GM18507 (cell line): ENCODE measurements around the gene BIRC7.
"Not testable (repeated sequence)": the region's sequence is repeated elsewhere in the genome, so short reads cannot be mapped to it uniquely, and the experiment has no call there.

Experiments
- DNase-seq: peaks from one replicate; pipeline ENCODE4 v3.0.0; 2011; ENCODE audit warnings: low read depth; ENCODE audit not compliant: insufficient read length; ENCODE audit errors: extremely low spot score
- FAIRE-seq: peaks from 2 replicates; lab custom pipeline; 2011; peaks lifted over from hg19 to GRCh38; lab: Jason Lieb, UNC

BIRC7 gene

DNA sequence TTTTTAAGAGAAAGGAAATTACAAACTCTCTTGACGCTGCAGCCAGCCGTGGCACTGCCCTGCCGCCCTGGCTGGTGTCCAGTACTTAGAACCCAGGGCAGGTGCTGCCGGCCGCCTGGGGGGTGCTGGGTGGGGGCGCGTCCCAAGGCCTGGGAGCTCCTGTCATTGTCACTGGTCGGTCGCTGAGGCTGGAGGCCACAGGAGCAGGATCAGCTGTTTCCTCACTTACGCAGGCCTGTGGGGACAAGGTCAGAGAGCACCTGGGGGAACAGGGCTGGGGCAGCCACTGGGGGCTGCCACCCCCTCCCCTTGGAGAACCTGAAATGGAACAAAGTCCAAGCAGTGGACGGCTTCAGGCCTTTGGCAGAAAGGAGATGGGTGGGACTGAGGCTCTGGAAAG is 5.6 kb downstream of the BIRC7 start:
- DNase-seq (no peak), FAIRE-seq (no peak)

DNA sequence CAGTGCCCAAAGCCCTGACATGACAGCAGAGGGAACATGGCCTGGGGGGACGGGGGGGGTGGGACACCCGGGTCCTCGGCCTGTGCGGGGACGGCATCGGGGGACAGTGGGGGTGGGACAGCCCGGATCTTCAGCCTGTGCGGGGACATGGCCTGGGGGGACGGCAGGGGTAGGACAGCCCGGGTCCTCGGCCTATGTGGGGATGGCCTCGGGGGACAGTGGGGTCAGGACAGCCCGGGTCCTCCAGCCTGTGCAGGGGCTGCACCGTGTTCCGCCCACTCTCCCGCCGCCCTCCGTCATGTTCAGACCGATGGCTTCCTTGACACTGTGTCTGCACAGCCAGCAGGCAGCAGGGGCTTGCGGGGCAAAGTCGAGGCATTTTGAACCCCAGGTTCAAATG is 7.0 kb downstream of the BIRC7 start:
- FAIRE-seq, result no peak
- DNase-seq, result no peak

DNA sequence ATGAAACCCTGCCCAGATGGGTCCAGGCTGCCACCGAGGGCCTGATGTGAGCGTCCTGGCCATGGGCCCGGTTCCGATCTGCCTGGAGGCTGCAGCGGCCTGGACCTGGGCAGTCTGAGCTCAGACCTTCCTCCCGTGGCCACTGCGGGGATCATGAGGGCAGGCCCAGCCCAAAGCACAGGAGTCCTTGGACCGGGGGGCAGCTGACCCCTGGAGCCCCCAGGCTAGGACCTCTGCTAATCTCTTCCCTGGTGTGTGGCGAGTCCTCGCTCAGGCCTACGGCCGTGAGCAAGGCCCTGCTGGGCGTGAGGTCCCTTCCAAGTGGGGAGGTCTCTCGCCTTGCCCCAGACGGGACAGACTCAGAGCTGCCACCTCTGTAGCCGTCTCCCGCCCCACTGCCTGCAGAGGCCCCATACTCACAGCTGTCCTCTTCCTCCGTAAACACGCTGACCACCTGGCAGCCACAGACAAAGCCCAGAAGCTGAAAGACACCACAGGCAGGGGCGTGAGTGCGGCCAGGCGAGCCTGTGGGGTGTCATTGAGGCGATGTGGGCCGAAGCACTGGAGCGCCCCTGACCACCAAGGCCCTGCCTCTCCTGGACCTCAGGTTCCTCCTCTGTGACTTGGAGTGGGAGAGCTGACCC is 8.0 kb downstream of the BIRC7 start:
- no peak for FAIRE-seq
- DNase-seq, result no peak

DNA sequence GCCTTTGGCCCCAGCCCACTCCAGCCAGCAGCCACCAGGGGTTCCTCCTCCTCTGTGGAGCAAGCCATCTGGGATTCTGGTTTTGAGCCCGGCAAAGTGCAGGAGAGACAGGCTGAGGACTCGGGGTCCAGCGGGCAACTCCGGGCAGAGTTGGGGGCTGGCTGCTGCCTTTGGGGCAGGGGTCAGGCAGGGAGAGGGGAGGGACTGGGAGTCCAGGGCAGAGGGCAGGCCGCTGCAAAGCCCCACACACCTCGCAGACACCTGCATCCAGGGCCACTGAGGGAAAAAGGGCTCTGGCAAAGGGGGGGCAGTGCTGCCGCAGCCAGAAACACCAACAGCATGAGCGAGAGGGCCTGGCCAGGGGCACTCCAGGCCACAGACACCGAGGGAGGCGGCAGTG is 8.8 kb downstream of the BIRC7 start:
- no peak for DNase-seq
- no peak for FAIRE-seq

DNA sequence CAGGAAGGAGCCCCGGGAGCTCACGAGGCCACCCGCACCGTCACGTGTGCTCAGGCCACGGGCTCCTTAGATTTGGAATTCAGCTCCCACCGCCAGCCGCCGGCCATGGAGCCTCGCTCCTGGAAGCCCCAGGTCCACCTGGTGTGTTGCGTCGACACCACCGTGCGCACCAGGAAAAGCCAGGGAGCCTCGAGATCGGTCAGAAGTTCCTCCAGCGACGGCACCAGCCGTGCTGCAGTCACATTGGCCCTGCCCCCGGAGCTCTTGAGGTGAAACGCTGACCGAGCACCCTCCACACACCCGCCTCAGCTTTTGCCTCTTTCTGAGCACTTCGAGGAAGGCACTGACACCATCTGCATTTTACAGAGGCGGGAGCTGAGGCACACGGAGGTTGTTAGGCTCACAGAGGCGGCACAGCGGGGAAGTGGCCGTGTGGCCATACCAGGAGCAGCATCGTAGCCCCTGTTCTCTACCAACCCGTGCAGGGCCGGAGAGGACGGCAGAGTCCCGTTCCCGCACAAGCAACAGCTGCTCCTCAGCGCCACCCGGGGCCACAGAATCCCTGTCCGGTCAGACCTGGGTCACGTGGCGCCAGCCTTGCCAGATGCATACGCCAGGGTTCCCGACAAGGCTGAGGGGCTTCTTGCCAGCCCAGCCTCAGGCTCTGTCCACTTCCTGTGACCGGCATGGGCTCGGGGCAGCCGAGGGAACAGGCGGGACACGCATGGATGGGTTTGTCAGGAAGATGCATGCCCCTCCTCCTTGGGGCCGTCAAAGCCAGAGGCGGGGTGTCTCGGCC is 11.0 kb downstream of the BIRC7 start:
- DNase-seq (no peak), FAIRE-seq (no peak)

DNA sequence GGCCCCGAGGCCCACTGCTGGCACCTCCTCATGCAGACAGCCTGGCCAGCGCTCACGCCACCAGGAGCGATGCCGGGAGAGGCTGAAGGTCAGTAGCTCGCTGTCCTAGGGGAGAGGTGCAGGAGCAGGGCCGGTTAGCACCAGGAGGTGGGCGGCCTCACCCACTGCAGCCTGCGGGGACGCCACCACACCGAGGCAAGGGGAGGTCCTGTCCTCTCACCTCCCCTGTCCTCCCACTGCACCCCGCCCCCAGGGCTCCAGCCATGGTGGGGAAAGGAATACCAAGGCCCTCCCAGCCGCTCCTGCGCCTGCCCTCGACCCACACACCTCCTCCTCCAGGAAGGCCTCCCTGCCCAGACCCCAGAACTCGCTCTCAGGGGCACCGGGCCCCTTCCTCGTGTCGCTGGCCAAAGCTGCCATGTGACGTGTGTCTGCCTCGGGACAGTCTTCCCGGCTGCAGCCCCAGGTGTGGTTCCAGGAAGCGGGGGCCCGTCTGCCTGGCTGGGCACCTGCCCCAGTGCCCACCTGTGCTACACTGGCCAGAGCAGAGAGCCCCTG is 12.0 kb downstream of the BIRC7 start:
- DNase-seq, result no peak
- no peak for FAIRE-seq

DNA sequence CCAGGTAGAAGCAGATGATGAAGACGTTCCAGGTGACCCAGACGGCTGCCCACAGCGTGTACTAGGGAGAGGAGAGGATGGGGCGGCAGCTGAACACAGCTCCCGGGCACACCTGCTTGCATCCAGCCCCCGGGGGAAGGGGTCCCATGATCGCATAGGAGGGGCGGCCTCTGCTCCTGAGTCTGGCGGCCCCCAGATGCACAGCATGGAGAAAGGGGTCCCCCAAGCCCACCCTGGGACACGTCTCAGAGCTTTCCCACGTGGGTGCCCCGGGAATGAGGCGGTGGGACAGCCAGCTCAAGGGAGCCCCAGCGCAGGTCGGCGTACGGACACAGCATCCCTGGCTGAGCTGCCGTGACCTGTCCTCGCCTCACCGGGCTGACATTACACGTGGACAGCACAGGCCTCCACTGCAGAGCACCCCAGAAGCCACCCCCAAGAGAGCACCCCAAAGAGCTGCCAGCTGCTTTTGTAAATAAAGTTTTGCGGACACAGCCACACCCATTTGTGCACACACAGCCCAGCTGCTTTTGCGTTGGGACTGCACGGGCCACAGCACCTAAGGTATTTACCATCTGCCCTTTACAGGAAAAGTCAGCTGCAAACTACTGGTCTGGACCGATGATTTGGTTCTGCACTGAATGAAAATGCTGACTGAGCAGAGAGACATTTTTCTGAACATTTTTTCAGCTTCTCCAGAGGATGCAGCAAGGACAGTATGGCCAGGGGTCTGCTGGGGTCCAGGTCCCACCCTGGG is 13.3 kb downstream of the BIRC7 start:
- DNase-seq (no peak), FAIRE-seq (no peak)

DNA sequence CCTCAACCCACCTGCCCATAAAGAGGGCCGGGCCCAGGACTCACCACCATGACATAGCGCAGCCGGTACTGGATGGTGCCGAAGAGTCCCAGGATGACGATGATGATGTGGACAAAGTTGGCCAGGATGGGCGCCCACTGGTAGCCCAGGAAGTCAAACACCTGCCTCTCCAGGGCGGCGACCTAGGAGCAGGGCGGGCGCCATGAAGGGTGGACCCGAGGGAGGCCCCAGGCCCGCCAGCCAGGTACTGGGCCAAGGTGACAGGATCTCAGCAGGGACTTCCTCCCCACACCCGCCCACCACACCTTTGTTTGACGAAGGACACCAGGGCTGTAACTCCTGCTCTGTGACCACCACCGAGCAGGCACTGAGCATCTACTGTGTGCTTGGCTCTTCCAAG is 14.2 kb downstream of the BIRC7 start:
- FAIRE-seq, result no peak

DNA sequence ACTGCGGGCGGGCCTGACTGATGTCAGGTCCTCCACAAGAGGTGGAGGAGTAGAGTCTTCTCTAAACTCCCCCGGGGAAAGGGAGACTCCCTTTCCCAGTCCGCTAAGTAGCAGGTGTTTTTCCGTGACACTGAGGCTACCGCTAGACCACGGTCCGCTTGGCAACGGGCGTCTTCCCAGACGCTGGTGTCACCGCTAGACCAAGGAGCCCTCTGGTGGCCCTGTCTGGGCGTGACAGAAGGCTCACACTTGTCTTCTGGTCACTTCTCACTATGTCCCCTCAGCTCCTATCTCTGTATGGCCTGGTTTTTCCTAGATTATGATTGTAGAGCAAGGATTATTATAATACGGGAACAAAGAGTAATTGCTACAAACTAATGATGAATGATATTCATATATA is 15.6 kb downstream of the BIRC7 start:
- FAIRE-seq, DNase-seq: not testable (repeated sequence)

More for the DNA sequence above, 14.2 kb downstream of the BIRC7 start:
- no peak for DNase-seq

DNA sequence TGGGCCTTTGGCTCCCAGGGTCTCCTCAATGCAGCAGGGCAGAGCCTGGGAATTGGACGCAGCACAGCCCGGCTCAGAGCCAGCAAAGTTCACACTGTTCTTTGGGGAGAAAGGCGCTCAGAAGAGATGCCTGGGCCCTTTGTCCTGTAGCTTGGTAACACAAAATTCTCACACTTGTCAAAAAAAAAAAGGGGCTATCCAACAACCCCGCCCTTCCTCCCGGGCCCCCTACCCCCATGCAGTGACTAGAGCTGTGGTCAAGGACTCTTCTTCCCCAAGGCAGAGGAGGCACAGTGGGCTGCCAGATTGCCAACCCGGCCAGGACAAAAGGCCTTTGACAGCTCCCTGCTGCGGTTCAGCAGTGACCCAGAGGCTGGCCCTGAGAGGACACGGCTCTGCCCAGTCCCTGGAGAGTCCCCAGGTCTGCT is 16.6 kb downstream of the BIRC7 start:
- no peak for DNase-seq
- no peak for FAIRE-seq

DNA sequence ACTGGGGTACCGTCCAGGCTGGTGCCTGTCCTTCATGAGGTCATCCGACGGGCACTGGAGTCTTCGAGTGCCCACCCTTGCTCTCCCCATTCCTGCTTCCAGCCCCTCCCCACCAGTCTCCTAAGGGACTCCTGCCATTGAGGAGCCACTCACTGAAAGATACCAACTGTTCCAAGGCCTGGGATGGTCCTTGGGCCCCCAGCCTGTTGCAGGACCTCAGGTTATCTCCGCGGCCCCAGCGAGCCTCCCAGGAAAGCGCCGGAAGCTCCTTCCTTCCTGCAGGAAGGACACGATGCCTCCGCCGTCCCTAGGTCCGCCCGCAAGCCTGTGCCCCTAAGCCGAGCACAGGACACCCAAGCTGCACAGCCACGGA is 17.3 kb downstream of the BIRC7 start:
- FAIRE-seq, result no peak
- no peak for DNase-seq

DNA sequence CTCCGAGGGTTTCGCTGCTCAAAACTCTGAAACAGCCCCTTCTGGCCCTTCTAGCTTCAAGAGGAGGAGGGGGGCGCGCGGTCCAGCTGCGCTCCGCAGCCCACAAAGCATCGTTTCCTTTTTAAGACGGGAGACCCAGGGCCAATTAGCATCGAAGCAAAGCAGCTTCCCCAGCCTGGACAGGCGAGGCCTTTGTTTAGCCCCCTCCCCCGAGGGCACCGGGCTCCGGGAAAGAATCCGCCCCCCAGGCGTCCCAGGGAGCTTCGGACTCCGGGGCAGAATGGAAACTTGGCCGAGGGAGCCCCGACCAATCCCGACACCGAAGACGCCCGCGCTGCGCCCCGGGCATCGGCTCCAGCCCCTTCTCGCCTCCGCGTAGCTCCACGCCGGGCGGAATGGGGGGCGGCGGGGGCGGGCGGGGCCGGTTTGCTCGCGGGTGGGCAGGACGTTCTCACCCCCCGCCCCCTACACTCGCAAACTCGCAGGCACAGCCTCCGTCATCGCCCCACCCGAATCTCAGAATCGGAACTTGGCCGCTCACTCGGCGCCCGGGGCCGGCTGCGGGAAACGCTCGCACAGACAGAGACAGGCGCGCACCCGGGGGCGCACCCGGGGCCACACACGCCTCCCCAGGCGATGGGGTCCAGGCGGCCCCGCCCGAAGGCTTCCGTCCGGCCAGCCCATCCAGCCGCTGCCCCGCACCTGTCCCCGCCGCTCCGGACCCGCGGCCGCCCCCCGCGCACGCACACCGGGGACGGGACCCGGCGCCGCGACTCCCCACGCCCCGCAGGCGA is 17.9 kb downstream of the BIRC7 start:
- FAIRE-seq (no peak), DNase-seq (no peak)

DNA sequence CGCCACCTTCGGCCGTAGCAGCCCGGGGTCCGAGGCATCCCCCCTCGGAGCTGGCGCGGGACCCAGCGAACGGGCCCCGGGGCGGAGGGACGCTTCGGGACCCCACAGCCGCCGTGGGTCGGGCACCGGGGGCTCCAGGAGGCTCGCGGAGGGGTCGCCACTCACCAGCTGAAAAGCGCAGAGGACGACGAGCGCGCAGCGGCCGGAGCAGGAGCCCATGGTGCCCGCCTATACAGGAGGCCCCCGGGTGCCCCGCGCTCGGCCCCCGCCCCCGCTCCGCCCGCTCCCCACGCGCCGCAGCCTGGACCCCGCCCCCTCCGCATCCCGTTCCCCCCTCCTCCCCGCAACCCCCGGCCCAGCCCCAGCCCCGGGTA is 18.5 kb downstream of the BIRC7 start, which contains the start of gene NKAIN4:
Gene NKAIN4, minus strand, starts transcription at position 232 of the 374 bp plus-strand sequence. Its CDS starts 13 bp downstream, at position 219.
- DNase-seq, result no peak

DNA sequence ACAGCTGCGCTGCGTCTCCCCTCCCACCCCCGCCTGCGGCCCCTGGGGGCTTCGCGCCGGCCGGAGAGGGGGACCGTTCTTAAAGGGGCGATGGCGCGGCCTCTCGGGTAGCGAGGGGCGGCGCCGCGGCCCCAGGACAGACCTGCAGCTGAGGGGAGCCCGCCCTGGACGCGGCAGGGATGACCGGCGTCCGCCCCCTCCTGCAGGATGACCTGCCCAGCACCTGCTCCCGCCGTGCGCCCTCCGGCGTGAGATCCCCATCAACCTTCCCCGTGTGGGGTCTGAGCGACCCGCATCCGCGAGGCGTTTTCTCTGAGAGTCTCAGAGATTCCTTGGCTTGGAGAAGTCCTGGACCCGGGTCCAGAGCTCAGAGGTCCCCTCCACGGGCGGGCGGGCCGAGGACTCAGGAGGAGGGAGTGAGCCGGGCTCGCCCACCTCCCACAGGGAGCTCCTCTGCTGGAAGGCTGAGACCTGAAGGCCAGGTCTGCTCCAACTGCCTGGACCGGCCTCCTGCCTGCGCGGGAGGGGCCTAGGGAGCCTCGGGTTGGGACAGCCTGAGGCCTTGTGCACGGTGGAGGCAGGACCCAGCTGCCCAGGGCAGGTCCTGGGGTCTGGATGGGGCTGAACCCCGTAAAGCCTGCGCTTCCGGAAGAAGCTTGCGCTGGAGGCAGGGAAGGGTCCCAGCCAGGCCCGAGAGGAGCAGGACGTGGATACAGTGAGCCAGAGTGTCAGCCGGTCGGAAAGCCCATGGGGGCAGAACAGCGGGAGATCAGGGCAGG is 19.1 kb downstream of the BIRC7 start:
- FAIRE-seq (no peak), DNase-seq (no peak)

More for the DNA sequence above, 18.5 kb downstream of the BIRC7 start, which contains the start of gene NKAIN4:
- no peak for FAIRE-seq

DNA sequence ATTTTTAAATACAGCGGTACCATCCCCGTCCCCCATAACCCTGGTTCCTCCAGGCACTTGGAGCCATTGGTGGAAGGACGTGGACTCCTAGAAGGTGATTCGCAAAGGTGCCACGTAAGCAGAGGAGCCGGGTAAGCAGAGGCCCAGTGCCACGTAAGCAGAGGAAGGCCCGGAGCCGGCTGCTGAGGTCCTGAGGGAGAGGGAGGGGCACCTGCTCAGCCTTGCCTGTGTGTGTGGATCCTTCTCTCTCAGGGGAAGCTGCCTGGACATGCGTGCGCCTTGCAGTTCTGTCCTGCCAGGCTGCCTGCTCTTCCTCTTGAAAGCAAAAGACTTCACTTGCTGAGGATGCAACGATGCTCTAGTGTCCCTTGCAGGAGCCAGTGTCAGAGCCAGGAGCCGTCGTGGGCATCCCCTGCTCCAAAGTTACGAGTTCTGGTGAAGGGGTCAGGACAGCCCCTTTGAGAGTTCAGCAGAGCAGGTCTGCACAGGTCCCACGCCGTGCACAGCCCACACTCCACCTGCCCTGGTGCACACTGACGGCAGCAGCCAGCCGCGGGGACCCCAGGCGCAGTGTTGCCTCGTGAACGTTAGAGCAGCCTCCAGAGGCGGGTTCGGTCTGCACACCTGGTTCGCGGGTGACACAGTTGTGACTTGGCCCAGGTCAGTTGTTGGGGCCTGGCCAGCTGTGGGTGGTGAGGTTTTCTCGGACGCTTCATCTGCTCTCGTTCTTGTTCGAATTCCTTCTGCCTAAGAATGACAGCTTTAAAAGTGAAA is 20.4 kb downstream of the BIRC7 start:
- no peak for FAIRE-seq
- no peak for DNase-seq

DNA sequence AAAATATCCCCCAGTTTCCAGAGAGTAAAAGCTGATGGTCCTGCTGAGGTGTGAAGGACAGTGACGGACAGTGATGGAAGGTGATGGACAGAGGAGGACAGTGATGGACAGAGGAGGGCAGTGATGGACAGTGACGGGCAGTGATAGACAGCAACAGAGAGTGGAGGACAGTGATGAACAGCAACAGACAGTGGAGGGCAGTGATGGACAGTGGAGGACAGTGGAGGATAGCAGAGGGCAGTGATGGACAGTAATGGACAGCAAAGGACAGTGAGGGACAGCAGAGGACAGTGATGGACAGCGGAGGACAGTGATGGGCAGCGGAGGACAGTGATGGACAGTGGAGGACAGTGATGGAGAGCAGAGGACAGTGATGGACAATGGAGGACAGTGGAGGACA is 21.2 kb downstream of the BIRC7 start:
- FAIRE-seq (no peak), DNase-seq (no peak)

DNA sequence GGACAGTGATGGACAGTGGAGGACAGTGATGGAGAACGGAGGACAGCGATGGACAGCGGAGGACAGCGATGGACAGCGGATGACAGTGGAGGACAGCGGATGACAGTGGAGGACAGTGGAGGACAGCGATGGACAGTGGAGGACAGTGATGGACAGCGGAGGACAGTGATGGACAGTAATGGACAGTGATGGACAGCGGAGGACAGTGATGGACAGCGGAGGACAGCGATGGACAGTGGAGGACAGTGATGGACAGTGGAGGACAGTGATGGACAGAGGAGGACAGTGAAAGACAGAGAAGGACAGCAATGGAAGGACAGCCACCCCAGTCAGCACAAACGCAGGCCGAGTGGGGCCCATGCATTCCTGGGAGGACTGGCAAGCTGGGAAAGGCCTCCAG is 21.9 kb downstream of the BIRC7 start:
- no peak for FAIRE-seq
- no peak for DNase-seq

DNA sequence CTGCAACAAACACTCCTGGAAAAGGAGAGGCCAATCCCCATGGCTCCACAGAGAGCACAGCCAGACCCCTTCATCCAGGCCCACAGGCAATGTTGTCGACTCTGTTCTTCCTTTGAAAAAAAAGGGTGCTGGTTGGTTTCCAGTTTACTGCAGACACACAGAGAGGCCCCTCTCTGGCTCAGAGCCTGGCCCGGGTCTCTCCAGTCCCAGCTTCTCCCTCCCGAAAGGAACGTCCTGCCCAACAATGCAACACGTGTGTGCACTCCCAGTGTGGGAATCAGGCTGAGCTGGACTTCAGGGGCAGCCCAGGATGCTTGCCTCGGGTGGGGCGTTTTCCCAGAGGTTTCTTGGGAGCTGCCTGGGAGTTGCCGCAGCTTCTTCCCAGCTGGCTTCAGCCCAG is 23.1 kb downstream of the BIRC7 start:
- DNase-seq (no peak), FAIRE-seq (no peak)
